Mesenchymal stem cell (in vitro differentiated cells and primary cell): ENCODE data around the gene ANKH.

ENCODE experiments used
- DNase-seq: peaks from one replicate; pipeline ENCODE4 v3.0.0-alpha.2; 2013
- H2AFZ ChIP-seq: one replicate; pipeline ENCODE4 v1.6.1; 2013; ENCODE audit warnings: low read depth, mild to moderate bottlenecking, control low read depth, inconsistent platforms, low read length, moderate library complexity
- H2AK5ac ChIP-seq: 2 replicates; pipeline ENCODE4 v1.6.1; 2013; ENCODE audit warnings: low read length, moderate library complexity, mild to moderate bottlenecking, inconsistent platforms; ENCODE audit not compliant: severe bottlenecking
- H2BK120ac ChIP-seq: one replicate; pipeline ENCODE4 v1.6.1; 2013; ENCODE audit warnings: low read depth, mild to moderate bottlenecking, inconsistent platforms, low read length, moderate library complexity
- H2BK12ac ChIP-seq, 2 experiments: one replicate each; pipeline ENCODE4 v1.6.1; 2013; ENCODE audit warnings: inconsistent platforms in 2 of 2, low read length in 2 of 2, mild to moderate bottlenecking in 2 of 2, moderate library complexity in 2 of 2, control low read depth in 1 of 2
- H2BK15ac ChIP-seq: one replicate; pipeline ENCODE4 v1.6.1; 2013; ENCODE audit warnings: mild to moderate bottlenecking, low read depth, inconsistent platforms; ENCODE audit not compliant: poor library complexity, severe bottlenecking
- H2BK5ac ChIP-seq: 2 replicates; pipeline ENCODE4 v1.6.1; 2013; ENCODE audit warnings: low read depth, mild to moderate bottlenecking, low read length, control low read depth, inconsistent platforms; ENCODE audit not compliant: poor library complexity, severe bottlenecking
- H3K14ac ChIP-seq, 2 experiments: one replicate each; pipeline ENCODE4 v1.6.1; 2013; ENCODE audit warnings: inconsistent platforms in 2 of 2, low read length in 2 of 2, control low read depth in 1 of 2, mild to moderate bottlenecking in 1 of 2, moderate library complexity in 1 of 2
- H3K18ac ChIP-seq, 2 experiments: one replicate each; pipeline ENCODE4 v1.6.1; 2013; ENCODE audit warnings: inconsistent platforms in 2 of 2, low read length in 2 of 2, control low read depth in 1 of 2, low read depth in 1 of 2, mild to moderate bottlenecking in 1 of 2
- H3K23ac ChIP-seq, 2 experiments: one replicate each; pipeline ENCODE4 v1.6.1; 2013; ENCODE audit warnings: inconsistent platforms in 2 of 2, low read length in 2 of 2, mild to moderate bottlenecking in 2 of 2, moderate library complexity in 2 of 2, control low read depth in 1 of 2
- H3K27ac ChIP-seq: 2 replicates; pipeline ENCODE4 v1.5.1; 2013; ENCODE audit warnings: mild to moderate bottlenecking, moderate library complexity, low read length, control low read depth, inconsistent platforms; ENCODE audit not compliant: poor library complexity, severe bottlenecking
- H3K27me3 ChIP-seq, 2 experiments: 2 replicates each; pipeline versions ENCODE4 v1.6.1 to v1.7.0; 2013; ENCODE audit warnings: low read length in 2 of 2, mild to moderate bottlenecking in 2 of 2, moderate library complexity in 2 of 2, control low read depth in 1 of 2, inconsistent platforms in 1 of 2; ENCODE audit not compliant: control insufficient read depth in 1 of 2, insufficient read depth in 1 of 2
- H3K36me3 ChIP-seq, 2 experiments: 2 replicates each; pipeline versions ENCODE4 v1.6.1 to v1.7.0; 2013; ENCODE audit warnings: low read length in 2 of 2, control low read depth in 1 of 2, inconsistent platforms in 1 of 2, low read depth in 1 of 2, mild to moderate bottlenecking in 1 of 2; ENCODE audit not compliant: insufficient read depth in 2 of 2, control insufficient read depth in 1 of 2
- H3K4ac ChIP-seq, 2 experiments: one replicate each; pipeline ENCODE4 v1.6.1; 2013; ENCODE audit warnings: inconsistent platforms in 2 of 2, low read length in 2 of 2, mild to moderate bottlenecking in 2 of 2, moderate library complexity in 2 of 2, control low read depth in 1 of 2, low read depth in 1 of 2
- H3K4me1 ChIP-seq: 2 replicates; pipeline ENCODE4 v1.6.1; 2013; ENCODE audit warnings: low read depth, low read length, control low read depth; ENCODE audit not compliant: control insufficient read depth, insufficient read depth
- H3K4me2 ChIP-seq: 2 replicates; pipeline ENCODE4 v1.6.1; 2013; ENCODE audit warnings: low read length, mild to moderate bottlenecking, inconsistent platforms; ENCODE audit not compliant: poor library complexity, severe bottlenecking
- H3K4me3 ChIP-seq, 2 experiments: 2 replicates each; pipeline versions ENCODE4 v1.5.1 to v1.7.0; 2013; ENCODE audit warnings: low read length in 2 of 2, mild to moderate bottlenecking in 2 of 2, control low read depth in 1 of 2, low read depth in 1 of 2; ENCODE audit not compliant: insufficient read depth in 1 of 2
- H3K79me1 ChIP-seq: replicated peaks from 2 replicates; pipeline ENCODE4 v1.6.1; 2013; ENCODE audit warnings: mild to moderate bottlenecking, control low read depth, low read length, inconsistent platforms; ENCODE audit not compliant: poor library complexity, severe bottlenecking
- H3K9ac ChIP-seq: 2 replicates; pipeline ENCODE4 v1.7.0; 2013; ENCODE audit warnings: mild to moderate bottlenecking, low read length, moderate library complexity
- H3K9me3 ChIP-seq: 2 replicates; pipeline ENCODE4 v1.7.0; 2013; ENCODE audit warnings: mild to moderate bottlenecking, low read length; ENCODE audit not compliant: control insufficient read depth
- H4K8ac ChIP-seq: one replicate; pipeline ENCODE4 v1.6.1; 2013; ENCODE audit warnings: inconsistent platforms, mild to moderate bottlenecking, low read length, moderate library complexity
- H4K91ac ChIP-seq: one replicate; pipeline ENCODE4 v1.6.1; 2013; ENCODE audit warnings: mild to moderate bottlenecking, low read length, inconsistent platforms
- WGBS: methylation state at CpG from one replicate; pipeline ENCODE4 v1.1.7; 2013; ENCODE audit warnings: mixed read lengths; 5-methylcytosine and 5-hydroxymethylcytosine counted together

Gene ANKH

DNA sequence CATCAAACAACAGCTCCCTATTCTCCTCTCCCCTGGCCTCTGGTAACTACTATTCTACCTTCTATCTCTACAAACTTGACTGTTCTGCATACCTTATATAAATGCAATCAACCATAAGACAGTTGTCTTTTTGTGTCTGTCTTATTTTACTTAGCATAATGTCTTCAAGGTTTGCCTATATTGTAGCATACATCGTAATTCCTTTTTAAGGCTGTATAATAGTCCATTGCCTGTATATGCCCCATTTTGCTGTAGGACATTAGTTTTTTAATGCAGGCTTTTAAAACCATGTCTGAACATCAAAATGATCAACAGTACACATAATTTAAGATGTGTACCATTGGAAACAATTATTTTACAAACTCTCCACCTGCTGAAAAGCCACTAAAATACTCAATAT lies 12.4 kb downstream of the ANKH start:
- Histone ChIP-seq H3K79me1 (peaks cover 6% of the 10 kb centered on the region), H3K4me1 (no peaks in the 10 kb centered on the region), H3K4me2 (no peak overlapping the region), H3K27me3 (no peaks in the 10 kb centered on the region), H4K8ac (no peak overlapping the region), H3K14ac (no peak overlapping the region), H2BK5ac (no peak overlapping the region), H2AFZ (no peak overlapping the region), H3K36me3 (peaks cover 0 to 14% of the 10 kb centered on the region in 2 experiments), H3K23ac (no peak overlapping the region), H3K9me3 (no peaks in the 10 kb centered on the region), H2BK120ac (no peak overlapping the region), H2BK15ac (no peak overlapping the region), H3K9ac (no peak overlapping the region), H4K91ac (no peak overlapping the region), H3K4ac (no peak overlapping the region), H3K18ac (no peak overlapping the region), H3K27ac (no peak overlapping the region), H2BK12ac (no peak overlapping the region), H2AK5ac (no peak overlapping the region), H3K4me3 (no peak overlapping the region)
- no CpG with 5 or more reads among the region's 1 CpG for WGBS
- no peak for DNase-seq

- H3K18ac ChIP-seq: no peak overlapping the region
- H3K36me3 ChIP-seq: peaks cover 0 to 15% of the 10 kb centered on the region in 2 experiments
- no peak overlapping the region for H2AFZ ChIP-seq
- DNase-seq: no peak
- no peaks in the 10 kb centered on the region for H3K9me3 ChIP-seq
- no peak overlapping the region for H3K9ac ChIP-seq
- H2AK5ac ChIP-seq: no peak overlapping the region
- no peak overlapping the region for H3K4me2 ChIP-seq
- no peak overlapping the region for H3K23ac ChIP-seq
- 100% methylated on average over 1 of the region's 1 CpG for WGBS
- H3K4me1 ChIP-seq: no peaks in the 10 kb centered on the region
- no peak overlapping the region for H3K4ac ChIP-seq
- H4K8ac ChIP-seq: no peak overlapping the region
- H3K27ac ChIP-seq: no peak overlapping the region
- H2BK12ac ChIP-seq: no peak overlapping the region
- H3K4me3 ChIP-seq: no peak overlapping the region
- H3K79me1 ChIP-seq: peaks cover 5% of the 10 kb centered on the region
- H2BK120ac ChIP-seq: no peak overlapping the region
- H3K27me3 ChIP-seq: no peaks in the 10 kb centered on the region
- H4K91ac ChIP-seq: no peak overlapping the region
- no peak overlapping the region for H2BK5ac ChIP-seq
- H3K14ac ChIP-seq: no peak overlapping the region
- no peak overlapping the region for H2BK15ac ChIP-seq
These were observed 16.2 kb downstream of the ANKH start for GRCh38 chr5:14855366-14855765.

DNA sequence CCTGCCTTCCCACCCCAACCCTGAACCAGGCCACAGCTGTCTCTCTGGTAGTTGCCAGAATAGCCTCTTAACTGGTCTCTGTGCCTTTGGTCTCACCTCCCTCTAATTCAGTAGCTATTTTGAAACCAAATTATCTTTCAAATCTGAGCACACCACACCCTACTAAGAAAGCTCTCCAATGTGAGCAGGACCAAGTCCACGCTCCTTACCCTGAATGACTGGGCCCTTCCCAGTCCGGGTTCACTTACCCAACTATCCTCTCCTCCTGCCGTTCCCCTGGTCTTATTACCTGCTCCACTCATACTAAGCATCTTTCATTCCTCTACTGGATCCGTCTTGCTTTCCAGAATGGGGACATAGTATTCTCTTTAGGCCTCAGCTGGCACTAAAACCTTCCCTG lies 16.8 kb downstream of the ANKH start:
- Histone ChIP-seq H3K9me3 (no peaks in the 10 kb centered on the region), H3K27ac (no peak overlapping the region), H4K8ac (no peak overlapping the region), H3K36me3 (peaks cover 0 to 13% of the 10 kb centered on the region in 2 experiments), H3K4me3 (no peak overlapping the region), H2BK12ac (no peak overlapping the region), H2AK5ac (no peak overlapping the region), H3K4me2 (no peak overlapping the region), H2BK5ac (no peak overlapping the region), H3K23ac (no peak overlapping the region), H3K18ac (peak overlapping the region in 1 of 2 experiments; percentile 29), H3K14ac (no peak overlapping the region), H3K9ac (no peak overlapping the region), H3K27me3 (no peaks in the 10 kb centered on the region), H2BK15ac (no peak overlapping the region), H3K4ac (no peak overlapping the region), H3K4me1 (peaks cover 2% of the 10 kb centered on the region), H2AFZ (no peak overlapping the region), H2BK120ac (no peak overlapping the region), H3K79me1 (peaks cover 3% of the 10 kb centered on the region), H4K91ac (no peak overlapping the region)
- DNase-seq: no peak
- 94% methylated on average over 4 of the region's 4 CpGs for WGBS

DNA sequence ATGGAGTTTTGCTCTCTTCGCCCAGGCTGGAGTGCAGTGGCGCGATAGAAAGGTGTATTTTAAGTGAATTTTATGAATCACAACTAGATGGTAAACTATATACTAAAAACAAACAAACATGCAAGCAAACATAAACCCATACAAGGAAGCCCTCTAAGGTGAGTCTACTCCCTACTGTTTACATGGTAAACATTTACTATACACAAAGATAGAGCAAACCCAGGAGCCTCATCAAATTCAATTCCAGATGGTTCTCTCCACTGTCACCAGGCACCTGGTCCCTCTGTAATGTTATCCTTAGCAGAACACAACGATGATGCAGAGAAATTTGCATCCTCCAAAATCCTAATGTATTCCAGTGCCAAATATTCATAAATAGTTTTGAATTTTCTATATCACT lies 17.9 kb downstream of the ANKH start:
- H3K9ac ChIP-seq: no peak overlapping the region
- no peak overlapping the region for H2BK12ac ChIP-seq
- no peak overlapping the region for H4K91ac ChIP-seq
- H4K8ac ChIP-seq: no peak overlapping the region
- H3K4ac ChIP-seq: no peak overlapping the region
- no peak overlapping the region for H3K23ac ChIP-seq
- no peaks in the 10 kb centered on the region for H3K27me3 ChIP-seq
- H2BK5ac ChIP-seq: no peak overlapping the region
- no peak overlapping the region for H3K18ac ChIP-seq
- H2BK120ac ChIP-seq: no peak overlapping the region
- DNase-seq: no peak
- H2AFZ ChIP-seq: no peak overlapping the region
- H3K4me1 ChIP-seq: peaks cover 5% of the 10 kb centered on the region
- H3K14ac ChIP-seq: no peak overlapping the region
- H3K4me2 ChIP-seq: no peak overlapping the region
- H3K9me3 ChIP-seq: no peaks in the 10 kb centered on the region
- no peak overlapping the region for H3K27ac ChIP-seq
- H2BK15ac ChIP-seq: no peak overlapping the region
- no CpG with 5 or more reads among the region's 4 CpGs for WGBS
- H3K79me1 ChIP-seq: peaks cover 2% of the 10 kb centered on the region
- H3K36me3 ChIP-seq: peaks cover 0 to 14% of the 10 kb centered on the region in 2 experiments
- H3K4me3 ChIP-seq: no peak overlapping the region
- no peak overlapping the region for H2AK5ac ChIP-seq
